ENCODE measurements around the gene ASB6.

DNA sequence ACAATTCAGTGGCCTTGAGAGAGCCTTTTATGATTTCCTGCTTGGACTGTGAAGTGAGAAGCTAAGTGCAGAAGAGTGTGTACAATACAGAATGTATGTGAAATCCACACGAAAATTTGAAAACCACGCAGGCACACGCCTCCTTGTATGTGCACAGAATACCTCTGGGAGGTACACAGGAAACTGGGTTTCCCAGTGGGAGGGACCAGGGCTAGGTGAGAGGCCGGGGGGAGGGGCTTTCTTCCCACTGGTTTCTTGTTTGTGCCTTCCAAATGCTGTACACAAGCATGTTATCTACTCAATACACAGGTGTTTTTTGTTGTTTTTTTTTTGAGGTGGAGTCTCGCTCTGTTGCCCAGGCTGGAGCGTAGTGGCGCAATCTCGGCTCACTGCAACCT lies 37.2 kb downstream of the ASB6 start:
- TF ChIP-seq CTCF (IDR thresholded peaks at IDR 0.05) (no peak), EP300 (IDR thresholded peaks at IDR 0.05) (no peak), POLR2AphosphoS5 (IDR thresholded peaks at IDR 0.05) (no peak)

Measured in stomach (tissue), 4 donors.